ENCODE measurements around the gene MEF2B.

MEF2B gene

GRCh38 chr19:19170053-19170872 is at the start of gene MEF2B:
Gene MEF2B, minus strand, starts transcription at chr19:19170263. Its CDS starts 19,528 bp downstream, at chr19:19150735.
- DNase-seq (ENCODE audit: low read depth in 2 of 2) = no peak

- DNase-seq (ENCODE audit: low read depth in 2 of 2) = no peak
Measured at GRCh38 chr19:19218911-19219310, 48.8 kb upstream of the MEF2B start.

GRCh38 chr19:19217099-19217498 is 47.0 kb upstream of the MEF2B start:
- no peak for DNase-seq (ENCODE audit: low read depth in 2 of 2)

GRCh38 chr19:19215792-19216191 is 45.7 kb upstream of the MEF2B start:
- no peak for DNase-seq (ENCODE audit: low read depth in 2 of 2)

GRCh38 chr19:19214892-19215291 is 44.8 kb upstream of the MEF2B start:
- no peak for DNase-seq (ENCODE audit: low read depth in 2 of 2)

GRCh38 chr19:19214159-19214490 is 44.1 kb upstream of the MEF2B start:
- DNase-seq (ENCODE audit: low read depth in 2 of 2) = no peak

GRCh38 chr19:19213426-19214158 is 43.5 kb upstream of the MEF2B start:
- DNase-seq (ENCODE audit: low read depth in 2 of 2) = no peak

- DNase-seq (ENCODE audit: low read depth in 2 of 2) = no peak
Measured at GRCh38 chr19:19212916-19213315, 42.9 kb upstream of the MEF2B start.

GRCh38 chr19:19211499-19212420 is 41.7 kb upstream of the MEF2B start, which contains the start of gene NCAN:
Gene NCAN, plus strand, starts transcription at chr19:19211958. Its CDS starts 4,996 bp downstream, at chr19:19216954.
- DNase-seq (ENCODE audit: low read depth in 2 of 2) = no peak

- no peak for DNase-seq (ENCODE audit: low read depth in 2 of 2)
Measured at GRCh38 chr19:19209372-19209771, 39.3 kb upstream of the MEF2B start.

- DNase-seq (ENCODE audit: low read depth in 2 of 2) = no peak
Measured at GRCh38 chr19:19207637-19208572, 37.8 kb upstream of the MEF2B start.

GRCh38 chr19:19206938-19207337 is 36.9 kb upstream of the MEF2B start:
- DNase-seq (ENCODE audit: low read depth in 2 of 2) = no peak

- DNase-seq (ENCODE audit: low read depth in 2 of 2) = no peak
Measured at GRCh38 chr19:19205416-19206410, 35.6 kb upstream of the MEF2B start.

GRCh38 chr19:19204181-19204580 is 34.1 kb upstream of the MEF2B start:
- DNase-seq (ENCODE audit: low read depth in 2 of 2) = no peak

- peak; percentile 61 to 67 for DNase-seq (ENCODE audit: low read depth in 2 of 2)
Measured at GRCh38 chr19:19203012-19203856, 33.2 kb upstream of the MEF2B start, which contains the start of gene NR2C2AP. Gene NR2C2AP, minus strand, starts transcription at chr19:19203414. Its CDS starts 354 bp downstream, at chr19:19203060.

- no peak for DNase-seq (ENCODE audit: low read depth in 2 of 2)
Measured at GRCh38 chr19:19202707-19203011, 32.6 kb upstream of the MEF2B start.

GRCh38 chr19:19201697-19202630 is 31.9 kb upstream of the MEF2B start:
- no peak for DNase-seq (ENCODE audit: low read depth in 2 of 2)

- no peak for DNase-seq (ENCODE audit: low read depth in 2 of 2)
Measured at GRCh38 chr19:19193926-19194325, 23.9 kb upstream of the MEF2B start.
